ENCODE results near the gene CDKL4.
"Not testable (repeated sequence)": the region's sequence is repeated elsewhere in the genome, so short reads cannot be mapped to it uniquely, and the experiment has no call there.

The CDKL4 gene

DNA sequence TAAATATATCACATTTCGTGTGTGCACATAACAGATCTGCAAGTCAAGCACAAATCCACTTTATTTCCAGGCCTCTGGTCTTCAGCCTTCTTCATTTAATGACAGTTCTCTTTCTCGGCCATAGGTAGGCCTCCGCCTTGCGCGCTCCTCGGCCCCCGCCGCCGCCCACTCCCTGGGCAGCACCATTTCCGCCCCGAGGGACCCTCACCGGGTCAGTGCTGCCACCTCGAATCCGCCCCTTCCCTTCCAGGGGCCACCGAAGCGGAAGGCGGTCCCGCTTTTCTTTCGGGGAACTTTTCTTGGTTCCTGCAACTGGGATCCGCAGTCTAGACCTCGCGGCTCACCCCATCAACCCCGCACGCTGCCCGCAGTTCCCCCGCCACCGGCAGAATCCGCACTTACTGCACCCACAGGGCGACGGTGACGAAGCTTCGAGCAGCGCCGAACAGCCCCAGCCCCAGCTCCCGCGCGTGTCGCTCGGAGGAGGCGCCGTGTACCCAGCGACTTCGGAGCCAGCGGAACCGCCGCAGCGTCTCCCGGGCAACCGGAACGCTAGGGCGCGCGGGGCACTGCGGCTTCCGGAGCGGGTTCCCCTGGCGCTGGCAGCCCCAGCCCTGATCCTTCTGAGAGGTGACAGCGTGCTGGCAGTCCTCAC, at the start of gene CDKL4:
TSS of gene CDKL4 (minus strand) at position 502 of the 655 bp plus-strand sequence.
- no peak for FAIRE-seq

GRCh38 chr2:39290433-39290832, 46.7 kb upstream of the CDKL4 start:
- no peak for FAIRE-seq

DNA sequence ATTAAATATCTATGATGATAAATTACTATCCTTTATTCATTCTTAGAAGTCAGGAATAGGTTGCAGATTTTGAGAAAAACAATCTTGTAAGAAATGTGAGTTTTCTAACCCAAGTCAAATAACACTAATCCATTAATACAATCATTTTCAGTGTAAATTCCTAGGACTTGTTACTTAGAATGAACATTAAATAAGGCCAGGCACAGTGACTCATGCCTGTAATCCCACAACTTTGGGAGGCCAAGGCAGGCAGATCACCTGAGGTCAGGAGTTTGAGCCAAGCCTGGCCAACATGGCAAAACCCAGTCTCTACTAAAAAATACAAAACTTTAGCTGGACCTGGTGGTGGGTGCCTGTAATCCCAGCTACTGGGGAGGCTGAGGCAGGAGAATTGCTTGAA, 45.8 kb upstream of the CDKL4 start:
- FAIRE-seq: no peak

GRCh38 chr2:39283561-39283960, 39.8 kb upstream of the CDKL4 start:
- no peak for FAIRE-seq

- FAIRE-seq: peak; percentile 53
These were observed 37.6 kb upstream of the CDKL4 start for GRCh38 chr2:39281391-39281790.

GRCh38 chr2:39275016-39275415, 31.2 kb upstream of the CDKL4 start:
- FAIRE-seq: no peak

DNA sequence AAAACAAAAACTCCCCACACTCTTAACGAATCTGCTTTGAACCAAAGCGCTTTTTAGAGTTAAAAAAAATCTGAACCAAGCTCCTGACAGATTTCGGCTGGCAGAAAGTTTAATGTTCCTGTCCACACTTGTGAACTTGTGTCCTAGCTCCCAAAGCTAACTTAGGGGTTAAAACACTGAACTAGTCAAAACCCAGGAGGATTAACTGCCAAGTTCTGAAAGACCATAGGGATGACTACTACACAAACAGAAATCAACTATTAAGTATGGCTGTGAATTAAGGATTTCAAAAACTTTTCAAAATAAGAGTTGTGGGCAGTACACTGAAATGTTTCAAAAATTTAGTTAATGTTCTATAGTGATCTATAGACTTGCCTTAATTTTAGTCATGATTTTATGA, 26.2 kb upstream of the CDKL4 start:
- no peak for FAIRE-seq

- no peak for FAIRE-seq
These were observed 23.2 kb upstream of the CDKL4 start for GRCh38 chr2:39266916-39267434.

- no peak for FAIRE-seq
These were observed 22.5 kb upstream of the CDKL4 start for GRCh38 chr2:39266139-39266805.

DNA sequence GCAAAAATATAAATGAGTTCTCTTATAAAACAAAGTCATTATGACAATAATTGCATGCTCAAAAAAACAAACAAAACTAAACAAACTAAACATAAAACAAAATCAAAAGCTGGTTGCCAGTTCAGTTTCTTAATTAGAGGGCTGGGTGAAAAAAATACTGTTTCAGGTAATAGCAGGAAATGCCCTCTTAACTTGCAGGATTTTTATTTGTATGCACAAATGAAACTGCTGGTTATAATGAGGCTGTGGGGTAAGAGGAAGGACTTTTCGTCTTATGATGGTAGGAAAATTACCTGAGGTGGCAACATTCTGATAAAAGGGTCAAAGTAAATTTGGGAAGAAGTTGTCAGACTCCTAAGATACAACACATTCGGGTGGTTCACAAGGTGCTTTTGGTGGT, 21.5 kb upstream of the CDKL4 start:
- FAIRE-seq: no peak

DNA sequence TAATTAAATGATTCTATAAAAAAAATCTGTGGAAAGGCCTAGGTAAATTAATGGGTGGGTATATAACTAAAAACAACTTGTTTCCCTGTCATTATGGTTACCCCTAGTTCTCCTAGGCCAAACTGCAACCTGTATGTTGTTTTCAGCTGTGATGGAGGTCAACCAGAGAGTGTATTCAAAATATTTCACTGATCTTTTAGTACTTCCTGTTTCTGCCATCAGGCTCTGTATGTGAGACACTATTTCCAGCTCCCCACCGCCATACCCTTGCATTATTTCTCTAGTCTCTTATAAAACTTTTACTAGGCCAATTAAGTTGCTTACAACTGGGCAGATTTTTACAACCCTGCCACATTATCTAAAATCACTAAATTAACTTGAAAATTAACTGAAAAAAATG, 21.0 kb upstream of the CDKL4 start:
- FAIRE-seq: no peak

- no peak for FAIRE-seq
These were observed 16.3 kb upstream of the CDKL4 start for GRCh38 chr2:39260087-39260486.

DNA sequence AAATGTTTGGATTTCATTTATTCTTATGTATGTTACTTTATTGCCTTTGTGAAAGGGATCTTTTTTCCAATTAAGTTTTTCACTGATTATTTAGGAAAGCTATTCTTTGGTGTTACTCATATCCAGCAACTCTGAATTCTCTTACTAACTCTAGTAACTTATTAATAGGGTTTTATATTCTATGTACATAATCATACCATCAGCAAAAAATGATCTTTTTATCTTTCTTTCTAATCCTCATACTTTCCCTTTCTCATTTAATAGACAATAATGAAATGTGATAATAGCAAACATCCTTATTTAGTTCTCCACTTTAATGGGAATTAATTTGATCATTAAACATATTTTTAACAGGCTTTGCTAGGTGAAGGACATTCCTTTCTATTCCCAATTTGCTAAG, 12.3 kb upstream of the CDKL4 start:
- FAIRE-seq: peak; percentile 32

- FAIRE-seq: no peak
These were observed 9.2 kb upstream of the CDKL4 start for GRCh38 chr2:39252888-39253518.

GRCh38 chr2:39247512-39248043, 3.8 kb upstream of the CDKL4 start:
- FAIRE-seq: no peak

DNA sequence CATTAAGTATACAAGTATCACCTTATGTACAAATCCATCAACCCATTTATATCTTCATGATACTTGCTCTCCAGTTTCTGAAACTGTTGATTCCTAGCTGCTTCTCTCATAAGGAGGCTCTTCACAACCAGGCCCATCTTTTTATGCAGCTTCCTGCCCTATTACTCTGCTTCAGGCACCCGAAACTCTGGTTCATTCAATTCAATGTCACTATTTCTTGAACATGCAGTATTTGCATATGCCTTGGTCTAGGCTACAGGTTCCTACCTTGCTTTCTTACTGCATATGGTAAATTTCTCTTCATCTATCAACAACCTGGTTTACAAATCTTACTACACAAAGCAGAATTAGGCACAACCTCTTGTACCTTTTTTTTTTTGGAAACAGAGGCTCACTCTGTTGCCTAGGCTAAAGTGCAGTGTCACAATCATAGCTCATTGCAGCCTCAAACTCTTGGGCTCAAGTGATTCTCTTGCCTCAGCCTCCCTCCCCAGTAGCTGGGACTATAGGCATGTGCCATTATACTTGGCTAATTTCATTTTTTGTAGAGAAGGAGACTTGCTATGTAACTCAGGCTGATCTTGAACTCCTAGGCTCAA, 2.7 kb upstream of the CDKL4 start:
- no peak for FAIRE-seq

DNA sequence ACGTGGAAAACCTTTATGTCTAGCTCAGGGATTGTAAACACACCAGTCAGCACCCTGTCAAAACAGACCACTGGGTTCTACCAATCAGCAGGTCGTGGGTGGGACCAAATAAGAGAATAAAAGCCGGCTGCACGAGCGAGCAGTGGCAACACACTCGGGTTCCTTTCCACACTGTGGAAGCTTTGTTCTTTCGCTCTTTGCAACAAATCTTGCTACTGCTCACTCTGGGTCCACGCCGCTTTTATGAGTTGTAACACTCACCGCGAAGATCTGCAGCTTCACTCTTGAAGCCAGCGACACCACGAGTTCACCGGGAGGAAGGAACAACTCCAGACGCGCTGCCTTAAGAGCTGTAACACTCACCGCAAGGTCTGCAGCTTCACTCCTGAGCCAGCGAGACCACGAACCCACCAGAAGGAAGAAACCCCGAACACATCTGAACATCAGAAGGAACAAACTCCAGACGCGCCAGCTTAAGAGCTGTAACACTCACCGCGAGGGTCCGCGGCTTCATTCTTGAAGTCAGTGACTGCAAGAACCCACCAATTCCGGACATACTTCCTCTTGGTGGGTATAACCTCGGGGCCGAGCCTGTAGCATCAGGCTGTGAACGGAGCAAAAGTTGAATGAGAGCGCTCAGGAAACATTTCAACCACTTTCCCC, 1.3 kb upstream of the CDKL4 start:
- FAIRE-seq: not testable (repeated sequence)

DNA sequence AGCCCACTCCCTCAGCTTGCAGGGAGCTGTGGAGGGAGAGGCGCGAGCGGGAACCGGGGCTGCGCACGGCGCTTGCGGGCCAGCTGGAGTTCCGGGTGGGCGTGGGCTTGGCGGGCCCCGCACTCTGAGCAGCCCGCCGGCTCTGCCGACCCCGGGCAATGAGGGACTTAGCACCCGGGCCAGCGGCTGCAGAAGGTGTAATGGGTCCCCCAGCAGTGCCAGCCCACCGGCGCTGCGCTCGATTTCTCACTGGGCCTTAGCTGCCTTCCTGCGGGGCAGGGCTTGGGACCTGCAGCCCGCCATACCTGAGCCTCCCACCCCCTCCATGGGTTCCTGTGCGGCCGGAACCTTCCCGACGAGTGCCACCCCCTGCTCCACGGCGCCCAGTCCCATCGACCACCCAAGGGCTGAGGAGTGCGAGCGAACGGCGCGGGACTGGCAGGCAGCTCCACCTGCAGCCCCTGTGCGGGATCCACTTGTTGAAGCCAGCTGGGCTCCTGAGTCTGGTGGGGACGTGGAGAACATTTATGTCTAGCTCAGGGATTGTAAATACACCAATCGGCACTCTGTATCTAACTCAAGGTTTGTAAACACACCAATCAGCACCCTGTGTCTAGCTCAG, 582 bp upstream of the CDKL4 start:
- FAIRE-seq: not testable (repeated sequence)

- FAIRE-seq: no peak
These were observed 2.2 kb downstream of the CDKL4 start for GRCh38 chr2:39241588-39241987.

- no peak for FAIRE-seq
These were observed 3.0 kb downstream of the CDKL4 start for GRCh38 chr2:39240758-39241157.

DNA sequence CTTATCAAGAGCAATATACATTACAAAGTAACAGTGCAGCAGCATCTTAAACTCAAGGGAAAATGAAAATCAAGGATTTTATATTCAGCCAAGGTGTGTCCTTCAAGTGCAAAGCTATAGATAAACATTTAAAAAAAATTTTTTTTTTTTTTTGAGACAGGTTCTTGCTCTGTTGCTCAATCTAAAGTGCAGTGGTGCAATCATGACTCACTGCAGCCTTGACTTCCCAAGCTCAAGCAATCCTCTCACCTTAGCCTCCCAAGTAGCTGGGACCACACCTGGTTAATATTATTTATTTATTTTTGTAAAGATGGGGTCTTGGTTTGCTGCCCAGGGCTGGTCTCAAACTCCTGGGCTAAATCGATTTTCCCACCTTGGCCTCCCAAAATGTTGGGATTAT, 9.0 kb downstream of the CDKL4 start:
- no peak for FAIRE-seq

GRCh38 chr2:39232141-39232540, 11.6 kb downstream of the CDKL4 start:
- FAIRE-seq: no peak

All from TTC549 (cell line).